HG02938 (cell line): ENCODE data around the gene CAB39.

ENCODE experiments used
- ATAC-seq: cut with Tn5 transposase; IDR thresholded peaks from one replicate; pipeline ENCODE4 v1.9.1; 2021; ENCODE audit warnings: mild to moderate bottlenecking, moderate library complexity; ENCODE audit not compliant: unreplicated experiment

CAB39 gene

GRCh38 chr2:230712443-230713330 lies at the start of gene CAB39:
TSS of gene CAB39 (plus strand) at chr2:230712842. CDS start at chr2:230760002, 47,160 bp downstream.
- ATAC-seq, result peak; percentile 75

DNA sequence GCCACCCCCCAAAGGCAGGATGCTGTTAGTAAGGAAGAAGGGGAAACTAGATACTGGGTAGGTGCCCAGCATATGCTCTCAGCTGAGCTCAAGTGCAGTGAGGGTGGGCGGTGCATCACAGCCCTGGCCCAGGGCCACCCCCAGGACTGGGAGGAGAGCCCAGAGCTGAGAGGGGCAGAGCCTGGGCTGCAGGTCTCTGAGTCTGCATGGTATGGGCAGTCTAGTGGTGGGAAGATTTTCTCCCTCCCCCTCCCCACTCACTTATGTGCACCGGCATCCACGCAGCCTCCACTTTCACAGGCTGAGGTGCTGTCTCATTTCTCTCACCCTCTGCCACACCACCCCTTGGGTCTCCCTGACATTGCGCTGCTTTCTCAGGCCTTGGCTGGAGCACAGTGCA lies 48.5 kb upstream of the CAB39 start:
- ATAC-seq, result no peak

DNA sequence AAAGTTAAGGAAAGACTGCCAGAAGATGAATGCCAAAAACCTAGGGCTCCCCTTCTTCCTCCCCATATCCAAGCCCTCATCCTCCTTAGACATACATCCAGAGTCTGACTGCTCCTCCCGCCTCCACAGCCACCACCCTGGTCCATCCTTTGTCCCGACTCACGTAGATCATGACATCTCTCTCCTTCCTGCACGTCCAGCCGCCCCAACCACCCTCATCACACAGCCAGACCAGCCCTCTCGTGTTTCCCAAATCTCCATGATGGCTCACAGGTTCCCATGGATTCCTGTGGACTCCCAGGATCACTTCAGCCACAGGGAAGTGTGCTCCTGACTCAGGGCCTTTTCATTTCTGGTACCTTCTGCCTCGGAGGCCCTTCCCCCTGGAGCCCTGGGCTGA lies 47.8 kb upstream of the CAB39 start:
- ATAC-seq, result no peak

DNA sequence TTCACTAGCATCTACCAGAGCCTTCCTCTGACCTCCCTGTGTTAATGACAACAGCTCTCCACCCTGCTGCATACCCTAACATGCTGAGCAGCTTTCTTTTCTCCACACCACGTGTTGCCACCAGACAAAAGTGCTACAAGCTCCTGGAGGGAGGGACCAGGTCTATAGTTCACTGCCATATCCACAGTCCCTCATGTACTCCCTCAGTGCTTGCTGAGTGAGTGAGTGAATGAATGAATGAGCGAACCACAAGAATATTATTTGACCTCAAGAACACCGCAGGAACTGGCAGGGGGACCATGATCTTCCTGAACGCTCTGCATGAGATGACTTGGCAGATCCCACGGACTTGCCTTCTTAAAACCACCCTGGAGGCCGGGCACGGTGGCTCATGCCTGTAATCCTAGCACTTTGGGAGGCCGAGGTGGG lies 47.4 kb upstream of the CAB39 start:
- ATAC-seq, result no peak

DNA sequence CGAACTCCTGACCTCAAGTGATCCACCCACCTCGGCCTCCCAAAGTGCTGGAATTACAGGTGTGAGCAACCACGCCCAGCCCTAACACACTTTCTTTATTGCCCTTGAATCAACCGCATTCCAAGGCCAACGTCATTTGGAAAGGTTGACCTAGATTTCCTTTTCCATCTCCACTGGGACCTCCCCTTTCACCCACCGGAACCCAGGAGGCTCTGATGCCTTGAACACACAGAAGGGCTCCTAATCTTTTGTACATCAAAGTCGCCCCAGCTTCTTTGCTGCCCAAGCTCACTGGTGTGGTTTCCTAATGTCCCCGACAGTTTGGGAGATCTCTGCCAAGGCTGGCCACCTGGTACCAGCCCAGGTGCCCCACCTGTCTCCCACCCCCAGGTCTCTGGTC lies 46.2 kb upstream of the CAB39 start:
- no peak for ATAC-seq

DNA sequence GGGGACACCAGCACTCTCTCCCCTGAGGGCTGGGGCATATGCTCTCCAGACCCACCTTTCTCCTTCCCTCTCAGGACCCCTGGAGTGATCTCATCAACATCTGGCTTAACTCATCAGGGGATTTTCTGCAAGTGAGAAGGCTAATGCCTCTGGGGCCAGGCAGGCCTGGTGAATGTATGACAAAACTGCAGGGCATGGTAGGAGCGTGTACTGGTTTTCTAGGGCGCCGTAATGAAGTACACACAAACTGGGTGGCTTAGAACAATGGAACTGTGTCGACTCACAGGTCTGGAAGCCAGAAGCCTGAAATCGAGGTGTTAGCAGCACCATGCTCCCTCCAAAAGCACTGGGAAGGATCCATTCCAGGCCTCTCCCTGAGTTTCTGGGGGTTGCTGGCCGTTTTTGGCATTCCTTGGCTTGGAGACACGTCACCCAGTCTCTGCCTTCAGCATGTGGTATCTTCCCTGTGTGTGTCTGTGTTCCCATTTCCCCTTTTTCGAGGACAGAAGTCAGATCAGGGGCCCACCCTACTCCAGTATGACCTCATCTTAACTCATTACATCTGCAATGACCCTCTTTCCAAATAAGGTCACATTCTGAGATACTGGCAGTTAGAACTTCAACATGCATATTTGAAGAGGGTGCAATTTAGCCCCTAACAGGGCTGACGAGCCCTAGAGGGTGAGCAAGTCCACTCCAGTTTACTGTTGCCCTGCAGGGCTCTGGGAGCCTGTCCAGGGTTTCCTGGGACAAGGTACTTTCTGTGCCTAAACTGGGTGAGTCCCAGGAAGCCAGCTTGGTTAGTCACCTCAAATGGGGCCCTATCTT lies 45.5 kb upstream of the CAB39 start:
- no peak for ATAC-seq

GRCh38 chr2:230668184-230668938 lies 44.3 kb upstream of the CAB39 start:
- peak; percentile 55 for ATAC-seq

GRCh38 chr2:230668939-230669303 lies 43.7 kb upstream of the CAB39 start:
- ATAC-seq, result peak; percentile 23

DNA sequence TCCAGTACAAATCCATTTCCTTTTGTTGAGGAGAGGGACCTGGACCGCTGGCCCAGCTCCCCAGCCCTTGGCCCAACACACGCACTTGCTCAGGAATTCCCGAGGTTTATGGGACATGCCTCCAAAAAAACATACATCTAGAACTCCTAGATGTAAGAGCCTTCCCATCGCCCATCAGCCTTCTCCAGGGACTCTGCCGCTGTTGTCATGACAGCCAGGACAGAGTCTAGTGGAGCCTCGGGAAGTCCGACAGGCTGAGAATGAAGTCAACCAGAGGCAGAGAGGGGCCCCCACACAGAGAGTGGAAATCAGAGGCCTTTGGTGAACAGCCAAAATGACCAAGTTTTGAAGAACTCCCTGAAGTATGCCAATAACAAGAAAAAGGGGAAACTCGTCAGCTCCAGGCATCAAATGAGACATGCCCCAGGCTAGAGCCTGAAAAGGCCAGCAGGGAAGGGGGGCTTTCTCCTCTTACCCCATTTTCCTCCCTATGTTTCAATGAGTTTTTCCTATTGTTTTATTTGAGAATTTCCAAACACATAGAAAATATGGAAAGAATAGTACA lies 43.2 kb upstream of the CAB39 start:
- no peak for ATAC-seq

DNA sequence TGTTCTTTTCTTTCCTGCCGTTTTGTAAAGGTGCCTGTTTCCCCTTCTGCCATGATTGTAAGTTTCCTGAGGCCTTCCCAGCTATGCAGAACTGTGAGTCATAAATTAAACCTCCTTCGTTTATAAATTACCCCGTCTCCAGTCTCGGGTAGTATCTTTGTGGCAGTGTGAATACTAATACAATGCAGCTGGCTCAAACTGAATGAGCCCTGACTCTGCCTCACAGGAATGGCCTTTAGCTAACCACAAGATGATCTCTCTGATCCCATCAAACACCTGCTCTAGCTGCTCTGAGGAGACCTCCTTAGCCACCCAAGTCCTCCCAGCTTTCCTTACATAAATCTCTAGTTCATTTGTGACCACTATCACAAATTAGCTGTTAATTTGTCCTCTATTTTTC lies 41.5 kb upstream of the CAB39 start:
- ATAC-seq, result no peak

- no peak for ATAC-seq
Observed at GRCh38 chr2:230672836-230673235, 39.8 kb upstream of the CAB39 start.

DNA sequence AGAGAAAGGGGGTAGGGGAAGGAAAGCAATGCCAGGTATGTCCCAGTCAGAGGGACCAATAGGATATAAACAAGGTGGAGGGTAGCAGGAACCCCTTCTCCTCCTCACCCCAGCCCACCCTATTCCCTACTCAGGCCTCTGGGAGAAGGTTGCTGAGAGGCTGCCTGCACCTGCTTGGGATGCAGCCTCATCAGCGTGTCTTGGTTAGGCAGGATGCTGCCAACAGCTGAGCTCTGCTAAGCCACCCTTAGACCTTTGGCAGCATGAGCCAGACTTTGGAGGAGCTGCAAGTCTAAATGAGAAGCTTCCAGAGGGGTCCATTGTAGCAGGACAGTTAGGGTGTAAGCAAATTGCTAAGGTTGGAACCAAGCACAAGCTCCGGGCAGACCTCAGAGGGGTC lies 38.2 kb upstream of the CAB39 start:
- ATAC-seq, result no peak

DNA sequence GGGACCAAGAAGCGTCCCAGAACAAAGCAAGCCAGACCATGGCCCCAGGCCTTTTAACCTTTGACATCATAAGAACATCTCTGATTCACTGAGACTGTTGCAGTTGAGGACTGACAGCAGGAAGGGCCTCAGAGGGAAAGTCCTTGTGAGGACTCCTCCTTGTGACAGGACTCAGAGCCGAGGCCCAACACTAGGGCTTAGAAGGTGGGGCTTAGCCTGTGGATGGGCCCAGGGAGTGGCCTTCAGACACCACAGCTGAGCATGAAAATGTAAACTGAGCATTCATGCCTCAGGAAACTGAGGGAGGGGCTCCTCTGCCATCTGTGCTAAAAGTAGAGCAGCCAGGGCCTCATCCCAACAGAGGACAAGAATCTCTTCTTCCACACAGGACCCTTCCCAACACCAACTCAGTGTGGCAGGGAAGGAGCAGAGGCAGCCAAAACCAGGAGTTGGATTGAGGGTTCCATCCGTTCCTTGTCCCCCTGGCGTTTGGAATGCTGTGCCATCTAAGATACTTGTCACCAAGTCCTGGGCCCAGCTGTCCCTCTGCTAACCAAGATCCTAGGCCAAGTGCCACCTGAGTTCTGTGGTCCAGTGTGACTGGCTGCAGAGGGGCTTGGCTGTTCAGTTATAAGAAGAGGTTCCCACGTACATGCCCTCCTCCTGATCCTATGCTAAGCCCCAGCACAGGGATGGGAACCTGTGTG lies 37.5 kb upstream of the CAB39 start:
- no peak for ATAC-seq

DNA sequence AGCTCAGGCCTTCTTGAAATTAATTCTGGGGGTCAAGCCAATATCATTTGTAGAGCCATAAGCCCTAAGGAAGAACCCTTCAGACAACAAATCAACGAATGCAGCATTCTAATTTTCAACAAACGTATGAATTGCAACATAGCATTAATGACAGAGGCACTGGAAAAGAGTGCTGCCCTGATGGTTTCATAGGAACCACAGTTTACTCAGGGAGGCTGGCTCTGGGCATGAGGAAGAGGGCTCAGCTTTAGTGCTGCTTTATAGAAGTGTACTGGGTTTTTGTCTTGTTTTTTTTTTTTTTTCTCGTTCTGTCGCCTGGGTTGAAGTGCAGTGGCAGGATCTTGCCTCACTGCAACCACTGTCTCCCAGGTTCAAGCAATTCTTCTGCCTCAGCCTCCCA lies 36.1 kb upstream of the CAB39 start:
- ATAC-seq, result no peak

GRCh38 chr2:230677201-230677946 lies 35.3 kb upstream of the CAB39 start:
- ATAC-seq, result no peak

DNA sequence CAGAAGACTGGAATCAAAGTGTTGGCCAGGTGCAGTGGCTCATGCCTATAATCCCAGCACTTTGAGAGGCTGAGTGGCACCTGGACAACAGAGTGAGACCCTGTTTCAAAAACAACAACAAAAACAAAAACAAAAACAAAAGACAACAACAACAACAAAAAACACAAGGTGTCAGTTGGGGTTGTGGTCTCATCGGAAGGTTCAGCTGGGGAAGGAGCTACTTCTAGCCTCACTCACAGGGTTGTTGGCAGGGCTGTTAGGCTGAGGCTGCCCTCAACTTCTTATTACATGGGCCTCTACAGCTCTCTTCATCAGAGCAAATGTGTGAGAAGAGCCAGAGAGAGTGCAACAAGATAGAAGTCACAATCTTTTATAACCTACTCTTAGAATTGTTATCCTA lies 34.6 kb upstream of the CAB39 start:
- no peak for ATAC-seq

DNA sequence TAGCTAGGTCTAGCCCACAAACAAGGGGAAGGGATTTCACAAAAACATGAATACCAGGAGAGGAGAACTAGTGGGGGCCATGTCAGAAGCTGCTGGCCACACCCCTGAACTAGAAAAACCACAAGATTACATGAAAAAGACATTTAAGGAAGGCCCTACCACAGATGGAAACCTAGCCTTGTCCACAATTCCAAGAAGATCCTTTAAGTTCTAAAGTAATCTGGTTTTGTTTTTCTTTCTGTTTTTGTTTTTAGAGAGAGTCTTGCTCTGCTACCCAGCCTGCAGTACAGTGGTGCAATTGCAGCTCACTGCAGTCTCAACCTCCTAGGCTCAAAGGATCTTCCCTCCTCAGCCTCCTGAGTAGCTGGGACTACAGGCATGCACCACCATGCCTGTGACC lies 34.2 kb upstream of the CAB39 start:
- no peak for ATAC-seq

- ATAC-seq, result no peak
Observed at GRCh38 chr2:230680463-230681170, 32.0 kb upstream of the CAB39 start.

GRCh38 chr2:230681171-230681545 lies 31.5 kb upstream of the CAB39 start:
- no peak for ATAC-seq
